ENCODE results near the gene LSM7. TPM values are rescaled to one million over a fixed set of nuclear protein-coding genes. Genes with fewer than 3 reads are reported as not detected.
A peak's percentile ranks its signal among the peaks of the same experiment; 100 is the strongest.

Gene LSM7
- total and polyA plus RNA-seq, 8 donors, result 59.3 to 104 (median 96.0) TPM

DNA sequence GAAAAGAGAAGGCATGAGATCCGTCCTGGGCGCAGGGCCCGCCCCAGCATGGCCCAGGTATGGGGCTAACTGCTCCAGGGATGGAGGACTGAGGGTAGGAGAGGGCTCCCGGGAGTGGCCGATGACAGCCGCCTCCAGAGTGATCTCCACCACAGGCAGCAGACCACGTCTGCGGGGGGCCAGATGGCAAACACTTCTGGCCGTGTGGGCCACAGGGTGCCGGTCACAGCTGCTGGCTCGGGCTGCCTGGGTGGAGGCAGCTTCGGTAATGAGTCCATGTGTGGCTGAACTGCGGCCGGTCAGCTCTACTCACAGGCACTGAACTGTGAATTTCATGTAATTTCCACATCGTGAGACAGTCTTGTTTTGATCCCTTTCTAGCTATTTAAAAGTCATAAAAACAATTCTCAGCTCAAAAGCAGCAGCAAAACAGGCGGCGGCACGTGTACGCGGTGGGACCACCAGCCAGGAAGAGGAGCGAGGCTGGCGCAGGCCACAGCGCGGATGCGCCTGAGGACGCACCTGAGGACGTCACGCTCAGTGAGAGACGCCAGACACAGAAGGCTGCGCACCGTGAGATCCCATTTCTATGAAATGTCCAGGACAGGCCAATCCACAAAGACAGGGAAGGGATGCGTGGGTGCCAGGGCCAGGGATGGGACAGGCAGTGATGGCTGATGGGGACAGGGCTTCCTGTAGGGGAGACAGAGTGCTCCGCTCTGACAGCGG, 4.0 kb downstream of the LSM7 start:
- peak in 1 of 4 donors; percentile 72 for DNase-seq
- H3K27me3 ChIP-seq, result no peaks in the 10 kb centered on the region

DNA sequence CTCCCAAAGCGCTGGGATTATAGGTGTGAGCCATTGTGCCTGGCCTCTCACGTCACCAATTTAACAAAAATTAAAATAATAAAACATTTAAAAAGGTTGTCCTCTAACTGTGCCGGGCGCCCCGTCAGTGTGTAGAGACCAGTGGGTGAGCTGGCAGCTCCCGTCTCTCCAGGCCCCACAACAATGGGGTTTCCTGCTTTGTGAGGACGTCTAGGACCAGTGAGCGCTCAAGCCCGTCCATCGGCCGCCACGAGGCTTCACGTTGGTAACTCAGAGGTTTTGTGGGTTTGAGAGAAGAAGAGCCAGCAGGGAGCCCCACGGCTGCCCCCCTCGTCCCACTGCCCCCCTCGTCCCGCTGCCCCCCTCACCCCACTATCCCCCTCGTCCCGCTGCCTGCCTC, 4.7 kb downstream of the LSM7 start:
- Histone ChIP-seq H3K9me3 (no peaks in the 10 kb centered on the region), H3K36me3 (peaks cover 0 to 49% of the 10 kb centered on the region in 2 donors), H3K27me3 (no peaks in the 10 kb centered on the region), H3K27ac (no peak overlapping the region), H3K4me3 (no peak overlapping the region), H3K4me1 (peaks cover 8 to 26% of the 10 kb centered on the region in 2 donors)
- intact Hi-C loops (cut with DNase I), result no loop called here
- DNase-seq (no peak), ATAC-seq (no peak)
- TF ChIP-seq, protein P1, sequence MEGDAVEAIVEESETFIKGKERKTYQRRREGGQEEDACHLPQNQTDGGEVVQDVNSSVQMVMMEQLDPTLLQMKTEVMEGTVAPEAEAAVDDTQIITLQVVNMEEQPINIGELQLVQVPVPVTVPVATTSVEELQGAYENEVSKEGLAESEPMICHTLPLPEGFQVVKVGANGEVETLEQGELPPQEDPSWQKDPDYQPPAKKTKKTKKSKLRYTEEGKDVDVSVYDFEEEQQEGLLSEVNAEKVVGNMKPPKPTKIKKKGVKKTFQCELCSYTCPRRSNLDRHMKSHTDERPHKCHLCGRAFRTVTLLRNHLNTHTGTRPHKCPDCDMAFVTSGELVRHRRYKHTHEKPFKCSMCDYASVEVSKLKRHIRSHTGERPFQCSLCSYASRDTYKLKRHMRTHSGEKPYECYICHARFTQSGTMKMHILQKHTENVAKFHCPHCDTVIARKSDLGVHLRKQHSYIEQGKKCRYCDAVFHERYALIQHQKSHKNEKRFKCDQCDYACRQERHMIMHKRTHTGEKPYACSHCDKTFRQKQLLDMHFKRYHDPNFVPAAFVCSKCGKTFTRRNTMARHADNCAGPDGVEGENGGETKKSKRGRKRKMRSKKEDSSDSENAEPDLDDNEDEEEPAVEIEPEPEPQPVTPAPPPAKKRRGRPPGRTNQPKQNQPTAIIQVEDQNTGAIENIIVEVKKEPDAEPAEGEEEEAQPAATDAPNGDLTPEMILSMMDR (IDR thresholded peaks at IDR 0.05), result no peak

More for the DNA sequence above, 4.0 kb downstream of the LSM7 start:
- Histone ChIP-seq H3K4me3 (no peak overlapping the region), H3K9me3 (no peaks in the 10 kb centered on the region), H3K36me3 (peaks cover 0 to 49% of the 10 kb centered on the region in 2 donors), H3K27ac (no peak overlapping the region), H3K4me1 (peaks cover 8 to 33% of the 10 kb centered on the region in 2 donors)
- TF ChIP-seq, protein P1 (IDR thresholded peaks at IDR 0.05), result no peak
- intact Hi-C loops (cut with DNase I), result no loop called here
- ATAC-seq, result no peak

DNA sequence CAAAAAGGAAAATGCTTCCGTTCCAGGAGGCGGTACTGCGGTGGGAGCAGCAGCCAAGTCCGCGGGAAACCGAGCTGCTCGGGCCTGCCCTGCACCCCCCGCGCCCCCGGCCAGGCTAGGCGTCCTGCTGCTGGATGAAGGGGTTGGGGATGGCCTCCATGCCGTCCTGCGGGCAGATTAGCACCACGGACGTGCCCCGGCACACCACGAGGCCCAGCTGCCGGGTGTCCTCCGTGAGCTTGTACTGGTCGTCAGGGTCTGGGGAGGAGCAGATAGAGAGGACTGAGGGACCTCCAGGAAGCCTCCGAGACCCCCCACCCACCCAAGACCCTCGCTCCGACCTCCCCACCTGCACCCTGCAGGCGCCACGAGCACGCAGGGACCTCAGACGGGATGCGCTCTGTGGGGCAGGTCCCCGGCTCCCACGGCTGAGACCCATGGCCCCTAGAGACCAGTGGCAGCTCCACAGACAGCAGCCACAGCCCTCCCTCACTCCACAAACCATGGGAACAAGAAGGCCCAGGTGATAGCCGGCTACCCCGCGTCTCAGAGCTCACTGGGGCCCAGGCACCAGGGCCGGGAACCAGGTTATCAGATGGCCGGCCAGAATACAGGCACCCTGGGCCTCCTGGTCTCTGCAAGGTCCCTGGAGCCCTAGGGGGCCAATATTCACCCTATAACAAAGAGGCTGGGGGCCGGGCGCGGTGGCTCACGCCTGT, 6.7 kb downstream of the LSM7 start:
- Histone ChIP-seq H3K4me3 (no peak overlapping the region), H3K36me3 (peaks cover 0 to 49% of the 10 kb centered on the region in 2 donors), H3K4me1 (peaks cover 0 to 13% of the 10 kb centered on the region in 2 donors), H3K9me3 (no peaks in the 10 kb centered on the region), H3K27ac (no peak overlapping the region), H3K27me3 (no peaks in the 10 kb centered on the region)
- TF ChIP-seq, protein P1 (IDR thresholded peaks at IDR 0.05), result no peak
- ATAC-seq, result no peak
- DNase-seq, result peak in 1 of 4 donors; percentile 62
- intact Hi-C loops (cut with DNase I), result no loop called here

DNA sequence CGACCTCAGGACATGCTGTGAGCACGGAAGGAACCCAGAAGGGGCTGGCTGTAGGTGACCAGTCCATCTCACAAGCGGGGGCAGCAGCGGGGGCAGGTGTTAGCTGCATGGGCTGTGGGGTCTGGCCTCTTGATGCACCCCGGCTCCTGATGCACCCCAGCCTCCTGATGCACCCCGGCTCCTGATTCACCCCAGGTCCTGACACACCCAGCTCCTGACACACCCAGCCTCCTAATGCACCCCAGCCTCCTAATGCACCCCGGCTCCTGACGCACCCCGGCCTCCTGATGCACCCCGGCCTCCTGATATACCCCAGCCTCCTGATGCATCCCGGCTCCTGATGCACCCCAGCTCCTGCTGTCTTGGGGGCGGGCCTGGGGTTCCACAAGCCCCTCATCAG, 7.4 kb downstream of the LSM7 start:
- Histone ChIP-seq H3K4me3 (no peak overlapping the region), H3K27ac (no peak overlapping the region), H3K9me3 (no peaks in the 10 kb centered on the region), H3K36me3 (peaks cover 0 to 49% of the 10 kb centered on the region in 2 donors), H3K27me3 (no peaks in the 10 kb centered on the region), H3K4me1 (peaks cover 0 to 13% of the 10 kb centered on the region in 2 donors)
- TF ChIP-seq, protein P1 (IDR thresholded peaks at IDR 0.05), result no peak
- DNase-seq (no peak), ATAC-seq (no peak)
- intact Hi-C loops (cut with DNase I), result no loop called here

DNA sequence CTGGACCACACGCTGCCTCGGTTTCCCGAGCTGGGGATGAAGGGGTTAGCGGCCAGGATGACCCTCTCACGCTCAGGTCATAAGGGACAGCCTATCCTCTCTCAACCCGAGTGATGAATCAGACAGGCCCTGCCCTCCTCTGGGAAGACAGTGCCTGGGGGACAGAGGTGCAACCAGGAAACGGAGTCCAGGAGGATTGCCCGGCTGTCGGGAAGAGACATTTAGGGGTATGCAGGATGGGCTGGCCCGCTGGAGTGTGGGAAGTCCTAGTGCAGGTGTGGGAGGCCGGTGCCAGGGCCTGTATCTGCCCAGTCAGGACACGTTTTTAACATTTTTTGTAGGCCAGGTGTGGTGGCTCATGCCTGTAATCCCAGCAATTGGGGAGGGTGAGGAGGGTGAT, 8.3 kb downstream of the LSM7 start:
- no peak overlapping the region for H3K4me3 ChIP-seq
- no peaks in the 10 kb centered on the region for H3K27me3 ChIP-seq
- H3K9me3 ChIP-seq, result peaks cover 0 to 4% of the 10 kb centered on the region in 2 donors
- H3K27ac ChIP-seq, result no peak overlapping the region
- ATAC-seq (no peak), DNase-seq (no peak)
- H3K36me3 ChIP-seq, result peaks cover 0 to 40% of the 10 kb centered on the region in 2 donors
- H3K4me1 ChIP-seq, result peaks cover 0 to 9% of the 10 kb centered on the region in 2 donors
- TF ChIP-seq, protein P1 (IDR thresholded peaks at IDR 0.05), result no peak
- intact Hi-C loops (cut with DNase I), result no loop called here

Data from left lung (tissue), 10 donors.